ENCODE results near the gene RNF220.

Gene RNF220

GRCh38 chr1:44407430-44408211 lies 2.6 kb downstream of the RNF220 start:
- DNase-seq: no peak

- no peak for DNase-seq
Observed at GRCh38 chr1:44408212-44408582, 3.1 kb downstream of the RNF220 start.

GRCh38 chr1:44408632-44409602 lies 3.9 kb downstream of the RNF220 start:
- no peak for DNase-seq

- no peak for DNase-seq
Observed at GRCh38 chr1:44409757-44410156, 4.7 kb downstream of the RNF220 start.

- no peak for DNase-seq
Observed at GRCh38 chr1:44411861-44412260, 6.8 kb downstream of the RNF220 start.

GRCh38 chr1:44412601-44413000 lies 7.5 kb downstream of the RNF220 start:
- no peak for DNase-seq

- DNase-seq: no peak
Observed at GRCh38 chr1:44413740-44414139, 8.7 kb downstream of the RNF220 start.

- no peak for DNase-seq
Observed at GRCh38 chr1:44415013-44415412, 10.0 kb downstream of the RNF220 start.

GRCh38 chr1:44416408-44416807 lies 11.4 kb downstream of the RNF220 start:
- DNase-seq: no peak

GRCh38 chr1:44417351-44418021 lies 12.4 kb downstream of the RNF220 start:
- DNase-seq: peak in 1 of 2 experiments; percentile 1

GRCh38 chr1:44418022-44418673 lies 13.1 kb downstream of the RNF220 start:
- no peak for DNase-seq

GRCh38 chr1:44419901-44420300 lies 14.8 kb downstream of the RNF220 start:
- no peak for DNase-seq

GRCh38 chr1:44420535-44420934 lies 15.5 kb downstream of the RNF220 start:
- DNase-seq: no peak

GRCh38 chr1:44421446-44421884 lies 16.4 kb downstream of the RNF220 start:
- DNase-seq: no peak

GRCh38 chr1:44422161-44422560 lies 17.1 kb downstream of the RNF220 start:
- DNase-seq: no peak

GRCh38 chr1:44423591-44424537 lies 18.8 kb downstream of the RNF220 start:
- no peak for DNase-seq

- DNase-seq: no peak
Observed at GRCh38 chr1:44424747-44425146, 19.7 kb downstream of the RNF220 start.

- DNase-seq: no peak
Observed at GRCh38 chr1:44425341-44426082, 20.5 kb downstream of the RNF220 start.

- DNase-seq: no peak
Observed at GRCh38 chr1:44431861-44432260, 26.8 kb downstream of the RNF220 start.

- DNase-seq: no peak
Observed at GRCh38 chr1:44433209-44433608, 28.2 kb downstream of the RNF220 start.

All from cerebellar nuclear complex (tissue), 1 donor.